ENCODE data around the gene PLA2G2E. TPM values are rescaled to one million over a fixed set of nuclear protein-coding genes. Genes with fewer than 3 reads are reported as not detected.

Gene PLA2G2E
- total RNA-seq, 6 experiments from 2014 or later, result not detected

DNA sequence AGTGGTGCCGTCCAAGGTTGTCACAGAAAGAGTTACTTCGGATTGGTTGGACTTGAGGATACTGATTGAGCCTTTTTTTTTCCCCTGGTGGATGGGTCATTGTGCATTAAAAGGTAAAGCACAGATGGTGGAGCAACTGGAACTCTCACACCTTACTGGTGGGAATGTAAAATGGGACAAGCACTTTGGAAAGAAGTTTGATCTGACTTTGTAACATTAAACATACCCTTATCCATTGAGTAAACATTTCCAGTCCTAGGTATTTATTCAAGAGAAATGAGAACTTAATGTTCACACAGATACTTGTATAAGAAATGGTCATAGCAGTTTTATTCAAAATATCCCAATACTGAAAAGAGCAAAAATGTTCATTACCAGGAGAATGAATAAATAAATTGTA, 41.1 kb upstream of the PLA2G2E start:
- ATAC-seq, result no peak
- TF ChIP-seq, protein P1, sequence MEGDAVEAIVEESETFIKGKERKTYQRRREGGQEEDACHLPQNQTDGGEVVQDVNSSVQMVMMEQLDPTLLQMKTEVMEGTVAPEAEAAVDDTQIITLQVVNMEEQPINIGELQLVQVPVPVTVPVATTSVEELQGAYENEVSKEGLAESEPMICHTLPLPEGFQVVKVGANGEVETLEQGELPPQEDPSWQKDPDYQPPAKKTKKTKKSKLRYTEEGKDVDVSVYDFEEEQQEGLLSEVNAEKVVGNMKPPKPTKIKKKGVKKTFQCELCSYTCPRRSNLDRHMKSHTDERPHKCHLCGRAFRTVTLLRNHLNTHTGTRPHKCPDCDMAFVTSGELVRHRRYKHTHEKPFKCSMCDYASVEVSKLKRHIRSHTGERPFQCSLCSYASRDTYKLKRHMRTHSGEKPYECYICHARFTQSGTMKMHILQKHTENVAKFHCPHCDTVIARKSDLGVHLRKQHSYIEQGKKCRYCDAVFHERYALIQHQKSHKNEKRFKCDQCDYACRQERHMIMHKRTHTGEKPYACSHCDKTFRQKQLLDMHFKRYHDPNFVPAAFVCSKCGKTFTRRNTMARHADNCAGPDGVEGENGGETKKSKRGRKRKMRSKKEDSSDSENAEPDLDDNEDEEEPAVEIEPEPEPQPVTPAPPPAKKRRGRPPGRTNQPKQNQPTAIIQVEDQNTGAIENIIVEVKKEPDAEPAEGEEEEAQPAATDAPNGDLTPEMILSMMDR (IDR thresholded peaks at IDR 0.05), result no peak
- TF ChIP-seq POLR2A (IDR thresholded peaks at IDR 0.05), result no peak
- Histone ChIP-seq H3K9me3 (no peaks in the 10 kb centered on the region), H3K4me1 (no peaks in the 10 kb centered on the region), H3K27ac (no peak overlapping the region), H3K36me3 (no peaks in the 10 kb centered on the region), H3K4me3 (no peak overlapping the region), H3K27me3 (no peaks in the 10 kb centered on the region)
- WGBS (ENCODE audit: insufficient coverage, low coverage, low lambda C conversion rate, missing lambda C conversion rate), result 57% methylated on average over 2 of the region's 2 CpGs
- intact Hi-C loops (cut with DNase I), result no loop called here
- DNase-seq, result no peak

DNA sequence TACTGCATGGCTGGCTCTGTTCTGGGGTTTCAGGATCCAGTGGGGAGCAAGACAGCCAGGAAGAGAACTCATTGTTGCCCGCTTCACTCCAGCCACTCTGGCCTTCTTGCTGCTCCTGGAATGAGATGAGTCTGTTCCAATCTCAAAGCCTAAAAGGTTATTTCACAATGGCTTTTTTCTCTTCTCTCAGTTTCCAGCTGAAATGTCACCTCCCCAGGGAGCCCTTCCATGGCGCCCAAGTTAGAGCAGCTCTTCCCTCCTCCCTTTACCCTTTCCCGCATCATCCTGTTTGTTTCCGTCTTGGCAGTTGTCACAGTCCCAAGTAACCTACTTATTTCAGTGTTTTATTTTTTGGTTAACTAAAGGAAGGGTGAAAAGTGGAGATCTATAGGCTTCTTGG, 40.2 kb upstream of the PLA2G2E start:
- Histone ChIP-seq H3K4me3 (no peak overlapping the region), H3K4me1 (no peaks in the 10 kb centered on the region), H3K36me3 (no peaks in the 10 kb centered on the region), H3K9me3 (no peaks in the 10 kb centered on the region), H3K27me3 (no peaks in the 10 kb centered on the region), H3K27ac (no peak overlapping the region)
- DNase-seq (no peak), ATAC-seq (no peak)
- TF ChIP-seq POLR2A (IDR thresholded peaks at IDR 0.05), result no peak
- TF ChIP-seq, protein P1 (IDR thresholded peaks at IDR 0.05), result no peak
- 77% methylated on average over 4 of the region's 4 CpGs for WGBS (ENCODE audit: insufficient coverage, low coverage, low lambda C conversion rate, missing lambda C conversion rate)
- intact Hi-C loops (cut with DNase I), result no loop called here

DNA sequence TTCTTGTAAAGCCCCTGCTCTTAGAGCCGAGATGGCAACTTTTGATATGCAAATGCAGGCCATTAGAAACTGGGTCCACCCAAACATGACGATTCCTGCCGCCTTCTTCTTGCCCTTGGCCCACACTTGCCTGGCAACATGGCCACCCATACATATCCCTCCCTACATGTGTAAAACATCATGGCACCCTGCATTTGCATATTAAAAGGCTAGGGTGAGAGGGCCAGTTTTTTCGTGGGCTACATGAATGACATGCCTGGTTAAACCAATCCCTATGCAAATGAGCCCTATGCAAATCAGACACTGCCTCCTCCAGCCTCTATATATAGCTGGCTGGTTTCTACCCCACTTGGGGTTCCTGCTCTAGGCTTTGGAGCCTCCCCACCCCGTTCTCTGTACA, 37.2 kb upstream of the PLA2G2E start:
- ATAC-seq, result no peak
- no peaks in the 10 kb centered on the region for H3K27me3 ChIP-seq
- no peaks in the 10 kb centered on the region for H3K4me1 ChIP-seq
- 47% methylated on average over 5 of the region's 5 CpGs for whole genome bisulfite sequencing (ENCODE audit: insufficient coverage, low coverage, low lambda C conversion rate, missing lambda C conversion rate)
- H3K9me3 ChIP-seq, result no peaks in the 10 kb centered on the region
- intact Hi-C loops (cut with DNase I), result no loop called here
- H3K27ac ChIP-seq, result no peak overlapping the region
- H3K36me3 ChIP-seq, result no peaks in the 10 kb centered on the region
- TF ChIP-seq POLR2A (IDR thresholded peaks at IDR 0.05), result no peak
- TF ChIP-seq, protein P1 (IDR thresholded peaks at IDR 0.05), result no peak
- no peak for DNase-seq
- no peak overlapping the region for H3K4me3 ChIP-seq

DNA sequence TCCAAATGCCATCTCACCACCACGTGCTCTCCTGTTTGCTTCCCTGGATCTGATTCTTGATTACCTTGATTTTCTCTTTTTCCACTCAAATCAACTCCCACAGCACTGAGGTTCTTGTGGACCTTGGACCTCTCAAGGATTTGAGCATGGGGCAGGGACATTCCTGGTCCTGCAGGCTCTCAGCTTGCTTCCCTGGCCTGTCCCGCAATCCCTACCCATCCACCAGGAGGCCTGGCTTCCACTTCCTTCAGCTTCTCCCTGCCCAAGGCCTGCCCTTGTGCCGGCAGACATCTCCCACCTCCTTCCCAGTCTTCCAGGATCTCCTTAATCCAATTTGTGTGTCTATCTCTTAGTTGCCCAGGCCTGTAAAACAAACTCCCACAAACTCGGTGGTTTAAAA, 34.4 kb upstream of the PLA2G2E start:
- ATAC-seq, result no peak
- intact Hi-C loops (cut with DNase I), result no loop called here
- H3K4me1 ChIP-seq, result no peaks in the 10 kb centered on the region
- WGBS (ENCODE audit: insufficient coverage, low coverage, low lambda C conversion rate, missing lambda C conversion rate), result 54% methylated on average over 4 of the region's 4 CpGs
- H3K36me3 ChIP-seq, result no peaks in the 10 kb centered on the region
- no peaks in the 10 kb centered on the region for H3K9me3 ChIP-seq
- TF ChIP-seq, protein P1 (IDR thresholded peaks at IDR 0.05), result no peak
- no peak for TF ChIP-seq POLR2A (IDR thresholded peaks at IDR 0.05)
- H3K27me3 ChIP-seq, result no peaks in the 10 kb centered on the region
- no peak for DNase-seq
- no peak overlapping the region for H3K4me3 ChIP-seq
- no peak overlapping the region for H3K27ac ChIP-seq

DNA sequence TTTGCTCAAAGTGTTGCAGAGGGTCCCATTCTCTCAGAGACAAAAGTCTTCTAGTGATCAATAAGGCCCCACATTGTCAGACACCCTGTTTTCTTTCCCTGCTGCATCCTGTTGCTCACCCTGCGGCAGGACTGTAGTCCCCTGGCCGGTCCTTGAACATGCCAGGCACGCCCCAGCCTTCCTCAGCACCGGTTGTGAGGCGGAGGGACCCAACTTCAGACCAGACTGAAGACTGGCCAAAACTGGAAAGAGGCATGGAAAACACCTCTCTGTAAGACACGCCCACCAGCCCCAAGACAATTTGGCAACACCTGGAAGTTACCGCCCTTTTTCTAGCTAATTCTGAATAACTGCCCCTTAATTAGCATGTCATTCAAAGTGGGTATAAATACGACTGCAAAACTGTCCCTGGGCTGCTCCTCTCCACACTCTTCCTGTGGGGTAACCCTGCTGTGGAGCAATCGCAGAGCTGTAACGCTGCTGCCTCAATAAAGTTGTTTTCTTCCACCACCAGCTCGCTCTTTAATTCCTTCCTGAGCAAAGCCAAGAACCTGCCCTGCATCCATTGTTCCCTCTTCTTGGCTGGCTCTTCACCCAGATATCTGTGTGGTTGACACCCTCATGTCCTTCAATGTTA, 32.2 kb upstream of the PLA2G2E start:
- 68% methylated on average over 11 of the region's 11 CpGs for WGBS (ENCODE audit: insufficient coverage, low coverage, low lambda C conversion rate, missing lambda C conversion rate)
- Histone ChIP-seq H3K4me1 (no peaks in the 10 kb centered on the region), H3K36me3 (no peaks in the 10 kb centered on the region), H3K4me3 (no peak overlapping the region), H3K27ac (no peak overlapping the region), H3K27me3 (no peaks in the 10 kb centered on the region), H3K9me3 (no peaks in the 10 kb centered on the region)
- ATAC-seq (no peak), DNase-seq (no peak)
- intact Hi-C loops (cut with DNase I), result no loop called here
- TF ChIP-seq, protein P1 (IDR thresholded peaks at IDR 0.05), result no peak
- no peak for TF ChIP-seq POLR2A (IDR thresholded peaks at IDR 0.05)
